Endothelial cell of umbilical vein (primary cell): ENCODE data around the gene TAF10. TPM values are rescaled to one million over a fixed set of nuclear protein-coding genes. Genes with fewer than 3 reads are reported as not detected.

Experiments
- BruUV-seq: library from RNA; stranded (reverse); fragments of 400-500 nt; replicated peaks from 2 replicates; lab custom pipeline; 2021; lab: Mats Ljungman, UMichigan
- CTCF ChIA-PET: fragments of 300-600, 350-600 bp; sonication (Branson Sonifier 250); formaldehyde crosslinking; loops from one replicate; lab custom pipeline; 2021; ENCODE audit warnings: antibody characterized with exemption, inconsistent platforms; lab: Charles Lee
- POLR2A ChIA-PET: fragments of 300-600, 350-600 bp; sonication (Branson Sonifier 250); formaldehyde crosslinking; loops from one replicate; lab custom pipeline; 2021; ENCODE audit warnings: antibody characterized with exemption, inconsistent platforms; lab: Charles Lee
- DNase-seq: peaks from one replicate; pipeline ENCODE4 v3.0.0-alpha.2; 2011; ENCODE audit warnings: low read depth, low spot score
- FAIRE-seq: peaks from 2 replicates; lab custom pipeline; 2011; peaks lifted over from hg19 to GRCh38; lab: Jason Lieb, UNC
- H2AFZ ChIP-seq: 2 replicates; pipeline ENCODE4 v1.6.0; 2012; ENCODE audit warnings: low read depth, low read length, control low read depth, inconsistent platforms
- H3K27ac ChIP-seq: 2 replicates; pipeline ENCODE4 v1.5.1; 2011; ENCODE audit warnings: low read depth, mild to moderate bottlenecking, control low read depth, low read length, moderate library complexity; ENCODE audit not compliant: insufficient read depth
- H3K27me3 ChIP-seq, 2 experiments: 2 replicates each; pipeline versions ENCODE4 v1.6.0 to v1.6.1; 2011; ENCODE audit warnings: low read length in 2 of 2, mixed read lengths in 1 of 2; ENCODE audit not compliant: control insufficient read depth in 2 of 2, insufficient read depth in 2 of 2
- H3K36me3 ChIP-seq, 2 experiments: 2 replicates in 1 of 2; 3 replicates in 1 of 2; pipeline ENCODE4 v1.5.1; 2011; ENCODE audit warnings: low read length in 2 of 2, mild to moderate bottlenecking in 1 of 2, moderate library complexity in 1 of 2; ENCODE audit not compliant: control insufficient read depth in 2 of 2, insufficient read depth in 2 of 2; ENCODE audit errors: extremely low read depth in 1 of 2
- H3K4me1 ChIP-seq: 3 replicates; pipeline ENCODE4 v1.5.1; 2011; ENCODE audit warnings: mild to moderate bottlenecking, low read length; ENCODE audit not compliant: control insufficient read depth, insufficient read depth; ENCODE audit errors: extremely low read depth
- H3K4me2 ChIP-seq: 2 replicates; pipeline ENCODE4 v1.6.1; 2011; ENCODE audit warnings: low read length, control low read depth, mixed read lengths; ENCODE audit not compliant: insufficient read depth
- H3K4me3 ChIP-seq, 3 experiments: fragments of 200-600 bp in 1 of 3; sonication (generic), shearing (Covaris generic) in 1 of 3; replicated peaks in 1 of 3; 2 replicates each; pipeline ENCODE4 v1.5.1; 2011 to 2016; ENCODE audit warnings: control low read depth in 3 of 3, low read length in 3 of 3, mild to moderate bottlenecking in 2 of 3, inconsistent platforms in 1 of 3, low read depth in 1 of 3, moderate library complexity in 1 of 3; ENCODE audit not compliant: insufficient read depth in 1 of 3
- H3K79me2 ChIP-seq: 2 replicates; pipeline ENCODE4 v1.6.0; 2012; ENCODE audit warnings: low read length, inconsistent platforms; ENCODE audit not compliant: control insufficient read depth, insufficient read depth
- H3K9ac ChIP-seq: replicated peaks from 2 replicates; pipeline ENCODE3; 2011; ENCODE audit warnings: low read length, control low read depth; ENCODE audit not compliant: insufficient read depth; ENCODE audit errors: extremely low read depth
- H3K9me1 ChIP-seq: replicated peaks from 3 replicates; pipeline ENCODE4 v1.6.0; 2011; ENCODE audit warnings: mild to moderate bottlenecking, low read length; ENCODE audit not compliant: control insufficient read depth, insufficient read depth; ENCODE audit errors: extremely low read depth
- H3K9me3 ChIP-seq: replicated peaks from 2 replicates; pipeline ENCODE4 v1.5.1; 2012; ENCODE audit warnings: low read length, inconsistent platforms; ENCODE audit not compliant: control insufficient read depth, insufficient read depth
- H4K20me1 ChIP-seq: replicated peaks from 2 replicates; pipeline ENCODE3; 2011; ENCODE audit warnings: mild to moderate bottlenecking, low read length; ENCODE audit not compliant: control insufficient read depth, insufficient read depth; ENCODE audit errors: extremely low read depth
- FOS ChIP-seq: IDR thresholded peaks from 2 replicates; pipeline ENCODE4 v1.6.1; 2011; ENCODE audit warnings: mild to moderate bottlenecking, low read length, moderate library complexity, borderline replicate concordance; ENCODE audit not compliant: insufficient read depth
- POLR2A ChIP-seq: IDR thresholded peaks from 2 replicates; pipeline ENCODE4 v1.6.1; 2012; ENCODE audit warnings: low read depth, mild to moderate bottlenecking, control low read depth, low read length
- POLR2AphosphoS5 ChIP-seq: IDR thresholded peaks from 2 replicates; pipeline ENCODE4 v1.6.1; 2012; ENCODE audit warnings: low read depth, mild to moderate bottlenecking, control low read depth, low read length, moderate library complexity; ENCODE audit not compliant: insufficient read depth
- dilution Hi-C: fragments of 300-500 bp; cut with MboI; formaldehyde crosslinking; loops from one replicate; pipeline ENCODE4 v1.15.0; 2019; ENCODE audit warnings: low sequenced_read_pairs; ENCODE audit not compliant: extremely low pct_ligation_motif_present
- intact Hi-C: fragments of 100-400 bp; cut with micrococcal nuclease; formaldehyde crosslinking; loops from one replicate; pipeline ENCODE4 v1.10.0; 2022
- polyA plus RNA-seq, 4 experiments: library from polyadenylated mRNA; depleted of rRNA in 3 of 4; stranded (reverse) in 3 of 4; unstranded in 1 of 4; fragments of >200 nt; gene quantifications; 2 replicates each; pipeline versions ENCODE4 v1.2.1 to v1.2.3, GENCODE V29; 2011 to 2012; ENCODE audit warnings: missing spikeins in 1 of 4
- total RNA-seq: library from RNA; stranded (reverse); gene quantifications from 2 replicates; pipeline ENCODE4 v1.2.3, GENCODE V29; 2021
- TF ChIP-seq, protein P1 (sequence below), 2 donors: IDR thresholded peaks; 1 replicate in 1 of 2; 2 replicates in 1 of 2; pipeline ENCODE4 v1.5.1; 2011; ENCODE audit warnings: low read length in 2 of 2, mild to moderate bottlenecking in 2 of 2, moderate library complexity in 2 of 2, control low read depth in 1 of 2, inconsistent platforms in 1 of 2, low read depth in 1 of 2; ENCODE audit not compliant: insufficient read depth in 1 of 2; ENCODE audit errors: extremely low read depth in 1 of 2

TAF10 gene
- total and polyA plus RNA-seq, 2 donors (not counting 3 experiments of a cell fraction or from before 2014, with no cell fraction given): 86.2 to 149 TPM

DNA sequence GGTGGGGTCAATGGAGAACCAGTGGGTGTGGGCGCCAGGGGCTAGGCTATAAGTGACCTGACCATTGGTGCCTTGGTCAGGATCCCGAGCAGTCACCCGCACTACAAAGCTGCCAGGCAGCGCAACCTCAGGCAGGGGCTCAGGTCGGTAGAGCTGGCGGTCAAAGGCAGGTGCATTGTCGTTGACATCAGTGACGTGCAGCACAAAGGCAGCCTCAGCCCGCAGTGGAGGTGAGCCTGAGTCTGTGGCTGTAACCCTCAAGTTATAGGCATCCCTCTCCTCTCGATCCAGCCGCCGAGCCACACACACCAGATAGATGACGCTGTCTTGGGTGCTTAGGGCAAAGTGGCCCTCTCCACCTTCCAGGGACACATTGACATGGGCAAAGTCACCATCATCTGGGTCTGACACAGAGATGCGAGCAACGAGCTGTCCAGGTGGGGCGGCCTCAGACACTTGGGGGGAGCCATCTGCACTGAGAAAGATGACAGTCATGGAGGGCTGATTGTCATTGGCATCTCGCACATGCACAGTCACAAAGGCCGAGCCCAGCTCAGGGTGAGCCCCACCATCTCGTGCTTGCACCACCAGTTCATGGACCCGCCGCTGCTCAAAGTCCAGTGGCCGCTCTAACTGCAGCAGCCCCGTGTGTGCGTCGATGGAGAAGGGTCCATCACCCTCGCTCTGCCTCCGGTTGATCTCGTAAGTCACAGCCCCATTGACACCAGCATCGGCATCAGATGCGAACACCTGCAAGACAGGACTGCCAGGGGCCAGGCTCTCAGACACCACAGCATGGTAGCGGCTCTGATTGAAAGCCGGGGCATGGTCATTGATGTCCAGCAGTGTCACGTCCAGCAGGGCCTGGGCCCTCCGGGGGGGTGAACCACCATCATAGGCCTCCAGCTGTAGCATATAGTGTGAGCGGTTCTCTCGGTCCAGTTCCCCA lies 28.3 kb upstream of the TAF10 start:
- Histone ChIP-seq H3K27me3 (no peaks in the 10 kb centered on the region), H2AFZ (no peak overlapping the region), H3K27ac (no peak overlapping the region), H3K9me1 (no peaks in the 10 kb centered on the region), H4K20me1 (no peaks in the 10 kb centered on the region), H3K4me2 (no peak overlapping the region), H3K36me3 (peaks cover 0 to 17% of the 10 kb centered on the region in 2 experiments), H3K4me1 (peaks cover 38% of the 10 kb centered on the region), H3K4me3 (no peak overlapping the region), H3K9ac (no peak overlapping the region), H3K9me3 (no peaks in the 10 kb centered on the region), H3K79me2 (peaks cover 5% of the 10 kb centered on the region)
- BruUV-seq: TSS peak; percentile 61
- FAIRE-seq: no peak
- DNase-seq: no peak
- TF ChIP-seq, protein P1, sequence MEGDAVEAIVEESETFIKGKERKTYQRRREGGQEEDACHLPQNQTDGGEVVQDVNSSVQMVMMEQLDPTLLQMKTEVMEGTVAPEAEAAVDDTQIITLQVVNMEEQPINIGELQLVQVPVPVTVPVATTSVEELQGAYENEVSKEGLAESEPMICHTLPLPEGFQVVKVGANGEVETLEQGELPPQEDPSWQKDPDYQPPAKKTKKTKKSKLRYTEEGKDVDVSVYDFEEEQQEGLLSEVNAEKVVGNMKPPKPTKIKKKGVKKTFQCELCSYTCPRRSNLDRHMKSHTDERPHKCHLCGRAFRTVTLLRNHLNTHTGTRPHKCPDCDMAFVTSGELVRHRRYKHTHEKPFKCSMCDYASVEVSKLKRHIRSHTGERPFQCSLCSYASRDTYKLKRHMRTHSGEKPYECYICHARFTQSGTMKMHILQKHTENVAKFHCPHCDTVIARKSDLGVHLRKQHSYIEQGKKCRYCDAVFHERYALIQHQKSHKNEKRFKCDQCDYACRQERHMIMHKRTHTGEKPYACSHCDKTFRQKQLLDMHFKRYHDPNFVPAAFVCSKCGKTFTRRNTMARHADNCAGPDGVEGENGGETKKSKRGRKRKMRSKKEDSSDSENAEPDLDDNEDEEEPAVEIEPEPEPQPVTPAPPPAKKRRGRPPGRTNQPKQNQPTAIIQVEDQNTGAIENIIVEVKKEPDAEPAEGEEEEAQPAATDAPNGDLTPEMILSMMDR (IDR thresholded peaks at IDR 0.05; ENCODE audit: extremely low read depth in 1 of 2, insufficient read depth in 1 of 2, low read depth in 1 of 2, low read length in 2 of 2): no peak
- TF ChIP-seq POLR2A (no peak), FOS (no peak), POLR2AphosphoS5 (no peak)
- ChIA-PET POLR2A (no interaction called here), CTCF (interaction anchor here (0.9 to 1.0 kb wide), 2 partner anchors 9 to 43 kb away, joined by 3 to 4 read pairs; partner anchors contain the start of gene MRPL17)
- intact Hi-C loops: no loop called here
- dilution Hi-C loops: no loop called here
